Stimulated activated CD4-positive, alpha-beta T cell treated with anti-CD3 and anti-CD28 coated beads, TNF-alpha, amount 100 ng/mL, for 48 hours (primary cell): ENCODE results near the gene COL18A1.
"Not testable (repeated sequence)": the region's sequence is repeated elsewhere in the genome, so short reads cannot be mapped to it uniquely, and the experiment has no call there.

ENCODE experiments used
- DNase-seq, 3 donors: peaks; one replicate each; pipeline ENCODE4 v3.0.0-alpha.2; 2020; ENCODE audit warnings: low read depth in 3 of 3

COL18A1 gene

GRCh38 chr21:45559216-45560105, 154.5 kb downstream of the COL18A1 start:
- no peak for DNase-seq

DNA sequence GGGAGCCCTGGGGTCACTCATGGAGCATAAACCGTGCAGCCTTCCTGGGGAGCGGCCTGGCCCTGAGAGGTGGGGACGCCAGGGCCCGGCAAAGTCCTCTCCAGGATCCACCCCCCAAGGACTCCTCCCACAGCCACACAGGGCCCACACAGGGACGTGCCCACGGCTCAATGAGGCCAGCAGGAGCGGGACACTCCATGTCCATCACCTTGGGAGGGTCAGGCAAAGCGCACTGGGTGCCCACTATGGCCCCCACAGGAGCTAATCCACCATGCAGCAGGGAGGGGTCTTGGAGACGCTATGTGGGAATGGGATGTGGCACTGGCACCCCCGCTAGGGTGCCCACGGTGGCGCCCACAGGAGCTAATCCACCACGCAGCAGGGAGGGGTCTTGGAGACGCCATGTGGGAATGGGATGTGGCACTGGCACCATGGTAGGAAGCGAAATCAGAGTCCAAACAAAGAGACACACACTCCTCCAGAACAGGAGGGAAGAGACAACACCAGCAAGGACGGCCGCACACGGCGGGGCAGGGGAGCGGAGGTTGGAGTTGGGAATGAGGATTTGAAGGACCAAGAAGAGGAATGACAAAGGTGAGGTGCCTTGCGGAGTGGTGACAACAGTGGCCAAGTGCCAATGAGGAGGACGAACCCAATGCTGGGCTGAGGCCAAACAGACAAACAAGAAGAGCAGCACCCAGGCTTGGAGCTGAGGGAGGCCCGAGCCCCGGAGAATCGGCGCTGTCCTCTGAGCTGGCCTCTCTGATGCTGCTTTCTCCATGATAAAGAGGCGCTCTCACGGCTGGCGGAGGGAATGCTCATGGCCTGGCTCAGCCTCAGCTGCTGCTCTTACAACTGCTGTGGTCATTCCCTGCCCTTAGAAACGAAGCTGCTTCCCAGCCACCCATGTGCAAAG, 155.4 kb downstream of the COL18A1 start:
- no peak for DNase-seq

DNA sequence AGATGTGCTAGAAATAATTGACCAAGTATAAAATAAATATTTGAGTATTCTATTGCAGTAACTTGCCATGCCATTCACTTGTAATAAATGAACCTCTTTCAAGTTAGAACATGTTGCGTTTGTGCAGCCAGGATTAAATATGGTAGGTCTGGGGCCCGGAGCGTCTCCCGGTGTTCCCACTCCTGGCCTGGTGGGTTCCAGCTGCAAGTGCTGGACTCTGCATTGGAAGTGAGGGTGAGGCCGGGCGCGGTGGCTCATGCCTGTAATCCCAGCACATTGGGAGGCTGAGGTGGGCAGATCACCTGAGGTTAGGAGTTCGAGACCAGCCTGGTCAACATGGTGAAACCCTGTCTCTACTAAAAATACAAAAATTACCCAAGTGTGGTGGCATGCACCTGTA, 156.3 kb downstream of the COL18A1 start:
- DNase-seq = not testable (repeated sequence)

DNA sequence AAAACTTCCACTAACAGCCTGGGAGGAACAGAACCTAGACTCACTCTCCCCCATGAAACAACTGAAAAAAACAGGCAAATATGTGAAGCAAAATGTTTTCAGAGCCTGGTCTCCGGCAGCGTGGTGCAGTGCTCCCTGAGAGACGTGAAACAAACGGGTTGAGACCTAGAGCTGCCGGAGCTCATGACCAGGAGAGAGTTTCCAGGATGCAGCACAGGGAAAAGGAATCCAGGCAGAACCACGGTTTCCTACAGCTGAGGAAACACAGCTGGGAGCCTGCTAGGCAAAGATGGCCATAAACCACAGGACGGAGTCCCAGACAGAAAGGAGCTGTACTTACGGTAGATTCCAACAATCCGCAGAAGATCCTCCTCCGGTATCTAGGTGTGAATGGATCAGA, 157.4 kb downstream of the COL18A1 start:
- no peak for DNase-seq

DNA sequence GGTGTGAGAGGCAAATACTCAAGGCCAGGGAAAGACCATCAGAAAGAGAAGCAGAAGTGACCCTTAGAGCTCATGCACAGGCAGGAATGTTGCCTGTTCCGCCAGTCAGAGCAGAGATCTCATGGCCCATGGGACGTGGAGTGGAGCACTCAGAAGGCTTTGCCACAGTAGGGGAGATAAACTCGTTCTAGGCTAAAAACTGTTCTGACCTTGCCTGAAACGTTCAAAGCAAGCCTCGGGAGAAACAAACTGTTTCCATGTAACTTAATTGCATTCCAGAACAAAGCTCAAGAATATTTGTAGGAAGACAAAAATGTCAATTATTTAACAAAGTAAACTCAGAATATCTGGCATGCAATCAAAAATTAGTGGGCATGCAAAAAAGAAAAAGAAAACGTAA, 158.0 kb downstream of the COL18A1 start:
- no peak for DNase-seq
